Activated T-cell treated with anti-CD3 and anti-CD28 coated beads for 4 hours (primary cell): ENCODE measurements around the gene RGMA.
"Not testable (repeated sequence)": the region's sequence is repeated elsewhere in the genome, so short reads cannot be mapped to it uniquely, and the experiment has no call there.

Source experiments
- DNase-seq: peaks from one replicate; pipeline ENCODE4 v3.0.0-alpha.2; 2020

RGMA gene

DNA sequence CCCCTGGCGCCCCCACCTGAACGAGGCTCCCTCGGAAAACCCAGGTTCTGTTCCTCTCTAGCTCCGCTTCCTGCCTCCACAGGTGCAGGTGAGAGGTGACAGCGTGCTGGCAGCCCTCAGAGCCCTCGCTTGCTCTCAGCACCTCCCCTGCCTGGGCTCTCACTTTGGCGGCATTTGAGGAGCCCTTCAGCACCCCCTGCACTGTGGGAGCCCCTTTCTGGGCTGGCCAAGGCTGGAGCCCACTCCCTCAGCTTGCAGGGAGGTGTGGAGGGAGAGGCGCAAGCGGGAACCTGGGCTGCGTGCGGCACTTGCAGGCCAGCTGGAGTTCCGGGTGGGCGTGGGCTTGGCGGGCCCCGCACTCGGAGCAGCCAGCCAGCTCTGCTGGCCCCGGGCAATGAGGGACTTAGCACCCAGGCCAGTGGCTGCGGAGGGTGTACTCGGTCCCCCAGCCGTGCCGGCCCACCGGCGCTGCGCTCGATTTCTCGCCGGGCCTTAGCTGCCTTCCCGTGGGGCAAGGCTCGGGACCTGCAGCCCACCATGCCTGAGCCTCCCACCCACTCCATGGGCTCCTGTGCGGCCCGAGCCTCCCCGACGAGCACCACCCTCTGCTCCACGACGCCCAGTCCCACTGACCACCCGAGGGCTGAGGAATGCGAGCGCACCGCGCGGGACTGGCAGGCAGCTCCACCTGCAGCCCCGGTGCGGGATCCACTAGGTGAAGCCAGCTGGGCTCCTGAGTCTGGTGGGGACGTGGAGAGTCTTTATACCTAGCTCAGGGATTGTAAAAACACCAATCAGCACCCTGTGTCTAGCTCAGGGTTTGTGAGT is 57.2 kb downstream of the RGMA start:
- DNase-seq: not testable (repeated sequence)

DNA sequence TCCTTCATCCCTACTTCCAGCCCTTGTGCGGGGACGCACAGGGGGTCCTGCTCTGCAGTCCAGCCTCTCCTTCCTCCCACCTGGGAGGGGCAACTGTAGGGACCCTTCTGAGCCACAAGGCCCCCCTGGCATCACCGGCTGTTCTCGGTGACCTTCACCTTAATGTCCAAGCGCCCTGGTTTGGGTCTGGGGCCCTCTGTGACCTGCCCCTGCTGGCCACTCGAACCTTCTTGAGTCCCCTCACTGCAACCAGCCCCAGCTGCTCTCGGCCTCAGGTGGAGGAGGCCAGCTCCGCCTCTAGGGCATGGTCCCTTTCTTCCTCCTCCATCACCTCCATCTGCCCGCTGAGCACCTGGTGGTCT is 57.9 kb downstream of the RGMA start:
- no peak for DNase-seq

DNA sequence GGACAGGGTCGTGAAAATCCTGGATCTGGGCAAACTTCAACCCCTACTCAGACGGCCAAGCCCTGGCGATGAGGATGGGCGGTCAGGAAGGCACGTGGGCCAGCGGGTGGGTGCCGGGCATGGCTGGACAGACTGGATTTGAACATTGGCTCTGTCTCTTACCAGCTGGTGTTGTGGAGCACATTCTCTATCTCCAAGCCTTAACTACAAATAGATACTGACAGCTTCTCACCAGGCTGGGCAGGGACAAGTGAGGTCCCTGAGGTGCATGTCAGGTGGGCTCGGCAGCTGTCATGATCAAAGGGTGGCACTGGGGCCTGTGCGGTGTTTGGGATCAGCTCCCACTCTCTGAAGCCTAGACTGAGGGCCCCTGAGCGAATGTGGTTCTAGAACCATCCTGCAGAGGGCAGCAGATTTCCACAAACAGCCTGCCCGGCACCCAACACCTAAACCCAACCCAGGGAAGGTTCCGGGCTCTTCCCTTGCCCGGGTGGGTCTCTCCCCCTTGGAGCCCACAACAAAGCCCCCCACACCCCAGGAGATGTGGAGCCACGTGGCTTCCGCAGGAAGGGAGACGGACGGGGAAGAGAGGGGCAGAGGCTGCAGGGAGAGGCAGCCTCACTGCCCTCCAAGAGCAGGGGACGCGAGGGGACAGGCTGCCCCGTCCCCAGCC is 58.4 kb downstream of the RGMA start:
- peak; percentile 52 for DNase-seq

DNA sequence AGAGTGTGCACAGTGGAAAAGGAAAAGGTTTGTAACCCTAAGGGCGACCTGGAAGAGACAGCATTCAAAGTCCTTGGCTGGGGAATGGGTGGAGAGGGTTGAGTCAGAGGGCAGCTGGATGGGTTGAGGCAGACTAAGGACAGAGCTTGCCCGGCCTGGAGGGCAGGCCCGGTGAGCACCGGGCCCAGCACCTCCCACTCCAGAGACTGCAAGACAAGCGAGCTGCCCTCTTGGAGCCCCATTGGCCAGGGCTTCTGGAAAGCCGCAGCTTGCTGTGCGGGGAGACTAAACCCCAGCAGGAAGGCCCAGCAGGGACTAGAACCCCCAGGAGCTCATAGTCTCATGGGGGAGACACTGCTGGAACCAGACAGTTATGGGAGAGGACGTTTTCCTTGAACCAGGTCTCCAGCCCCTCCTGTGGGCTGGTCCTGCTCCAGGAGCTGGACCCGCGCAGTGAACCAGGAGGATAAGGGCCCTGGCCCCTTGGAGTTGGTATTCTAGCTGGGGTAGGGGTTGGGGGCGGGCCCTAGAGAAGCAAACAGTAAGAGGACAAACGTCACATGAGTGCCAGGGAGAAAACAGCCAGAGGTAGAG is 59.1 kb downstream of the RGMA start:
- DNase-seq: no peak

DNA sequence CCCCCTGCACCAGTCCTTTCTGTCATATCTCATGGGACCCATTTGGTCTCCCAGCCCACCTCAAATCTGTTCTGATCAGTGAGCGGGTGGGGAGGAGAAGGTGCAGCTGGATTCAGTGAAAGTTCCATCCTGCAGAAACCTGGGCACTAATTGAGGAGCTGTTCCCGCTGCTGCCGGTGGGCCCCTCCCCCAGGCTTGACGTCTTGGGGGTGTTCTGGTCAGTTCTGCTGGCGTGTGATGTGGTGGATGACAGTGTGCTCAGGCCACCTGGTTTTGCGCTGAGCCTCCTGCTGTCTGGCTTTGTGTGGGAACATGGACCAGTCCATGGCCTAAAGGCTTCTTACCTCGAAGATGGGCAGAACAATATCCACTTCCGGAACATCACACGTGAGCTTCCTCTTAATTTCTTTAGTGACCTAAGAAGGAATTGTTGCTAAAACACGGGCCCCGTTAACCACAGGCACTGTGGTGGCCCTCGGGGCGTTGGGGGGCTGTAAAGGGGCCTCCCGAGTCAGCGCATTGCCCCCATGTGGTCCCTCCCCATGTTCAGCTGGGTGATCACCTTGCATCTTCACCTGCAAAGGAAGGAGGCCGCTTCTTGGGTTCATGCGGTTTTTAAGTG is 59.7 kb downstream of the RGMA start:
- no peak for DNase-seq

DNA sequence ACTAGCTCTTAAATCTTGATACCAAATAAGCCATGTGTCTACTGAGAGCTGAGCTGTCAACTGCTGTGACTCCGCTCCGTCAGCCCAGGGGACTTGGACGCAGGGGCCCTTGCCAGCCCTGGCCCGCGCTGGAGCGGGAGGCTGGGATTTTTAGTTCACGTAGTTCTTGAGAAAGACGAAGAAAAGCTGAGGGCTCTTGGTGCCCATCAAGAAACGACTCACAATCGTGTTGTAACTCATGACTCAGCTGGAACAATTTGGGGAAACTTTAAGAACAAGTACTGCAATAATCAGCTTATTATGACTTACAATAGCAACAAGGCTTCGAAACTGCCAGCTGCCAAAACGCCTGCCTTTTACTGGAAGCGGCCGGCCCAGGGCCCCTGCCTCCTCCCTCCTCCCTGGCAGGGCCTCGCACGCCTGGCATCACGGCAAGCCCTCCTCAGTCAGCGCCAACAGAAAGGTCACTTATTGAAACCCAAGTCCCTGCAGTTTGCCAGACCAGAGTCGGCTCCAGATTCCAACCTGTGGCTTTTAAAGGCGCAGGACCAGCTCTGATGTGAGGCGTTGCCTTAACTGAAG is 60.3 kb downstream of the RGMA start:
- no peak for DNase-seq

DNA sequence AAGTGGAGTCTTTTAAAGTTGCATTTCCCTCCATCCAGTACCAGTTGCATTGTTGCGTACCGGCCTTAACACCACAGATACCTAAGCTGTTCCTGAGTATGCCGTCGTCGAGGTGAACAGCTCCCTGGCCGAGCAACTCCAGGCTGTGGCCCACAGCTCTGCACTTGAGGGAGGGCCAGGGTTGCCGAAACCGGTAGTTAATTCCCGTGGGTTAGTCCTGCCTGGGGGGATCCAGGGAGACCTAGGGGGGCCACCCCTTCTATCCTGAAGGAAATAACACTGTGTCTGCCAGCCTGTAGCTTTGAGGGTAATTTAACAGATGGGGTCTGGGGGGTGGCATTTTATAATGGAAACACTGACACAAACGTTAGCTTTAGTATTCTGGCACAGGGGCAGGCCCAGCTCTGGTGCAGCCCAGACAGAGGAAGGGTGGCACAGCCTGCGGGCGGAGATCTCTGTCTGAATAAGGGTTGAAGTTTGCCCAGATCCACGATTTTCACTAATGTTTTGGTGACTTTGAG is 60.8 kb downstream of the RGMA start:
- DNase-seq: no peak

DNA sequence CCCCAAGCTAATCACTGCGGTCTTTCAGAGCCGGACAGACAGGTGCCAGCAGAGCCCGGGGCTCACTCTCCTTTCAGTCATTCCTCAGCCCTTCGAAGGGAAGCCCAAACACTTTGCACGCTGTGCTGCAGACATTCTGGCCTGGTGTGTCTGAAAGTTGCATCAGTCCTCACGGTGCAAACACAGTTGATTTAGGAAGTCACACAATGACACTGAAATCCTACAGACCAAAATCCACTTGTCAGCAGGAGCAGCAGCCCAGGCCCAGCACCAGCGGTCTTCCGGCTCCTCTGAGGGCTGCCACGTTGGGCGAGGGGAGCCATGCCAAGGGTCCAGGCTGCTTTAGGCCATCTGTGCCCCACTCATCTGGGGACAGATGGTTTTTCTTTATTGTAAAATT is 61.6 kb downstream of the RGMA start:
- no peak for DNase-seq

DNA sequence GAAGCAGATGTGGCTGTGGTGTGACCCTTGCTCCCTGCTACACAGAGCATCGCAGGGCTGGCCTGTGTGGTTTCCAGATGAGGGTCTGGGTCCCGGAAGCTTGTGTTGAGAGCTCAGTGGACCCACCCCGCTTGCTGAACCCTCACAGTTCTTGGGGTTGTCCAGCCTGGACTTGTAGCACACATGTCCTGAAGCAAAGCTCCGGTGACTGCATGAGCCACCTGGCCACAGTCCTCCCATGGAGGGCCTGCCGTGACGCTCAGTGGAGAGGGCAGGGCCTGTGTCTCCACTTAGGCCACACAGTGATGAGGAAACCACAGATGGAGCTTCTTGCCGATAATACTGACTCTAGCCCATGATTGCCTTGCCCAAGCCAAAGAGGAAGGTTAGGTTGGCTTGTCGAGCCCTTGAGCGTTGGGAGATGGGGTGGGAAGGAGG is 62.6 kb downstream of the RGMA start:
- no peak for DNase-seq

DNA sequence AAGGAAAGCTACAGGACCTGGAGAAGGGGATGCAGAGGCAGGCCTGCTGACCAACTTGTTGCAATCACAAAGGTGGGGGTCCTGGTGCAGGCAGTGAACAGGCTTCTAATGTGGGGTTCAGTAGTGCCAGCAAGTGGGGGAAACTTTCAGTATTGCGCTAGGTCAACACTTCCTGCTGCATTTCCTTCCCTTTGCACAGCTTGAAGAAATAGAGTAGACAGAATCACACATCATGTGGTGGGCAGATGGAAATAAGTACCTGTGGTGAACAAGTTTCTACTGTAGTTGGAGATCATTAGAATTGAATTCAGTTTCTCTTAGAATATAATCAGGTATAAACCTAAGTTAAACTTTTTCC is 63.4 kb downstream of the RGMA start:
- no peak for DNase-seq

DNA sequence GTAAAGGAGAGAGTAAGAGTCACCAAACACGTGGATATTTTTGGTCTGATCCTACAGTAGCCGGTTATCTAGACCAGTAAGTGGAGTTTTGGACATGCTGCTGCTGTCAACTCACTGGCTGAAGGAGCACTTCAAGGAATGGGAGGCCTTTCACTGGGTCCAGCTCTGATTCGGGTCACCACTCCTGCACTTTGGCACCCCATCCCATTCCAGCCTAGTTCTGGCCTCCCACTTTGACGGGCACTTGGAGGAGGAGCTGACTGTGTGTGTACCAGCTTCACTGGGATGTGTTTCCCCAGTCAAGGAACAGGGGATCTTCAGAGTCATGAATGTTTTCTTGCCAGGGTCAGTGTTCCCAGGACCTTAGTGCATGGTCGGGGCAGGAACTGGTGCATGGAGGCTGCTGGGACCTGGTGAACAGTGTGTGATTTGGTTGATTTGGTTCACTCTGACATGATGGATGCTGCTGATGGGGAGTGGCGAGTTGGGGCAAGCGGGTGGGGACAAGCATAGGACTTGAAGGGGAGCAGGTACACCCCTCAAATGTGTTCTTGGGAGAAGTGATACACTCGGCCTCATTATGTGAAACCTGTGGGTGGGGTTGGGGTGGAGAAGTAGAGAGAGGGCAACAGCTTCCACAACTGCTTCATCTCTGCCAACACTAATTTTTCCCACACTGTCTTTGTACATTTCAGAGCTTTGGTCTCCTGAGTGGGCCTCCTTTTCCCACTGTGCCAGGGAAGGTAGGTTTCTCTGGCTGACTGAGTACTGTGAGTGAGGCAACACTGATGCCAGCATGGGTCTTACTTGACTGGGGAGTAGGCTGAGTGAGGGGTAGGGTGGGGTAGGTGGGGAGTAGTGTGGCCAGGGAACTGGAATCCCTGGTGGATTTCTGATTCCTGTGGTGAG is 64.0 kb downstream of the RGMA start:
- no peak for DNase-seq

DNA sequence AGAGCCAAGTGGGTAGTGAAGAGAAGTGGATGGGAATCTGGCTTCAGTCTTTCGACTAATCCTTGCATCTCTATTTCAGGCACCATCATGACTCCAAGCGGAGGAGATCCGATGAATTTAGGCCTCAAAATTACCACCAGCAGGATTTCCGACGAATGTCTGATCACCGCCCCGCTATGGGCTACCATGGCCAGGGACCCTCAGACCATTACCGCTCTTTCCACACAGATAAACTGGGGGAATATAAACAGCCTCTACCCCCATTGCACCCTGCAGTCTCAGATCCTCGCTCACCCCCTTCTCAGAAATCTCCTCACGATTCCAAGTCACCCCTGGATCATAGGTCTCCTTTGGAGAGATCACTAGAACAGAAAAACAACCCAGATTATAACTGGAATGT is 64.7 kb downstream of the RGMA start:
- no peak for DNase-seq

DNA sequence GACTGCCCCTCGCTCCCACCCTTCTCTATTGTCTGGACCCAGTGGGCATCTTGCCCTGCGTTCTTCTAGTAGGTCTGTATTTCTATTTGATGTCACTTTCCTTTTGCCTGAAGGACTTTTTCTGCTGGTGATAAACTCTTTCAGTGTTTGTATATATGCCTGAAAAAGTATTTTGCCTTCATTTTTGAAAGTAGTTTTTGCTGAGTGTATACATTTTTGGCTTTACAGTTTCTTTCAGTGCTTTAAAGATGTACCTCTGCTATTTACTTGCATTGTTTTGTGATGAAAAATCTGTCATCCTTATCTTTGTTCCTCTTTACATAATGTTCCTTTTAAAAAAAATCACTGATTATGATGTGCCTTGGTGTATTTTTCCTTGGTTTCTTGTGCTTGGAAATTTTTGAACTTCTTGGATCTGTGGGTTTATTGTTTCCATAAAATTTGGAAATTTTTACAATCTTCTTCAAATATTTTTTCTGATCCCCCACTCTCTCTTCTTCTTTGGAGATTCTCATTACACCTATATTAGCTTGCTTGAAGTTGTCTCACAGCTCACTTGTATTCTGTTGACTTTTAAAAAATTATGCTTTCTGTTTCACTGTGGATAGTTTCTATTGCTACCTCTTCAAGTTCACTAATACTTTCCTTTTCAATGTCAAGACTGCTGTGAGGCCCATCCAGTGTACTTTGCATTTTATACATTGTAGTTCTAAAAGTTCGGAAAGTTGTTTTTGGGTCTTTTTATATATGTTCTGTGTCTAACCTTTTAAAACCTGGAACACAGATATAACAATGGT is 67.8 kb downstream of the RGMA start:
- no peak for DNase-seq

DNA sequence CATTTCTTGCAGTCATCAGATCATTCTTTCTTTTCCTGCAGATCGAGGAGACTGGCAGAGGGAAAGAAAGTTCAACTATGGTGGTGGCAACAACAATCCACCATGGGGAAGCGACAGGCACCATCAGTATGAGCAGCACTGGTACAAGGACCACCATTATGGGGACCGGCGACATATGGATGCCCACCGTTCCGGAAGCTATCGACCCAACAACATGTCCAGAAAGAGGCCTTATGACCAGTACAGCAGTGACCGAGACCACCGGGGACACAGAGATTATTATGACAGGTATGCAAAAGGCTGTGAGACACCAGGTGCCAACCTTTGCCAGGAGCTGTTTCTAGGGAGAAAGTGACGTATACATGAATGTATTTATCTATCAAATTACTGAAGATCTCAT is 69.0 kb downstream of the RGMA start:
- no peak for DNase-seq

DNA sequence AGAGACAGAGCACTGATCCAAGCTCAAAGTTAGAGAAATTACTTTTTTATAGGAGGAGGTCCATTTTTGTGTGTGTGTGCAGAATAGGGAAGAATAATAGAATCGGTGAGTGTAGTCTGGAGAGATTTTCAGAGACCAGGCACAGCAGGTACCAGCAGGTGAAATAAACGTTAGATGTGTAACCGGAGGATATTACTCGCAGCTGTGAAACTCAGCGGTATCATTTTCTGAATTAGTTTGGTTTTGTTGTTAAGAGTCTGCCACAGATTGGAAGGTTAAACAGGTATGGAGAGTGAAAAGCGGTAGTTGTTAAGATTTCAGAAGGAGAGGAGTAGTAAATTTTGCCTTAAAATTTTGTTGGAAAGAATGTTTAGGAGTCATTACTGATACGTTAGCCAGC is 69.9 kb downstream of the RGMA start:
- no peak for DNase-seq

DNA sequence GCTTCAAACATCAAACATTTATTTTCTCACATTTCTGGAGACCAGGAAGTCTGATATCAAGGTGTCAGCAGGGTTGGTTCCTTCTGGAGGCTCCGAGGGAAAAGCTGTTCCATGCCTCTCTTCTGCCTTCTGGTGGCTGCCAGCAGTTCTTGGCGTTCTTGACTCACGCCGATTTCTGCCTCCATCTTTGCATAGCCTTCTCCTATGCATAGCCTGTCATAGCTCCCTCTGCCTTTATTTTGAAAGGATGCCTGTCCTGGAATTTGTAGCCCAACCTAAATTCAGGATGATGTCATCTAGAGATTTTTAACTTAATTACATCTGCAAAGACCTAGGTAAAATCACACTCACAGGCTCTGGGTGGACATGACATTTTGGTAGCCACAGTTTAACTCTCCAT is 70.4 kb downstream of the RGMA start:
- no peak for DNase-seq

DNA sequence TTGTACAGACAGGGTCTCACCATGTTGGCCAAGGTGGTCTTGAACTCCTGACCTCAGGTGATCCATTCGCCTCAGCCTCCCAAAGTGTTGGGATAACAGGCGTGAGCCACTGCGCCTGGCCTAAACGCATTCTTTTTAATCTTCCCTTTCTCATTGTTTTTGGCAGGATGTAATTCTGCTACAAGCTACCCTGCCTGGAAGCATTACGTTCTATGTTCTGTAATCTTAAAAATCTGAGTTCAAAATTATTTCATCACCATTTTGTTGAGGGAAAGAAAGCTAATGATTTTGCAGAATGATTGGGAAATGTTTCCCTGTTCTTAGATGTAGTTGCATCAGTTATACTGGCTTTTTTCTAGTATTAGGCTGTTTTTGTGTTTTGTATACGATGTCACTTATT is 71.5 kb downstream of the RGMA start:
- DNase-seq: no peak

DNA sequence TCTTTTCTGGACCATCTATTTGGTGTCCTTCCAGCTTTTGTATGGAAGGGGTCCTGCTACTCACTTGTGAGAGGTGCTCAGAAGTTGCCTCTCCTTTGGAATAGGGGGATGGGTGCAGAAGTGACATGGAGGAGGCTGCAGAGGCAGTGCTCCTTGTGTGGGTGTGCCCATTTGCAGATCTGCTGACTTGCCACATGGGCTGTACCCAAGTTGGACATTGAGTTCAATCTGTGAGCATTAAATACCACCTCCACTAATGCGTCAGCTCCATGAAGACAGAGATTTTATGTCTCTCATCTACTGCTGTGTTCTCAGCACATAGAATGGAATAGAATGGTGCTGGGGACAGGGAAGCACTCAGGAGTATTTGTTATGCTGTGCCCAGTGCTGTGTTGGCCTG is 76.2 kb downstream of the RGMA start:
- DNase-seq: no peak

DNA sequence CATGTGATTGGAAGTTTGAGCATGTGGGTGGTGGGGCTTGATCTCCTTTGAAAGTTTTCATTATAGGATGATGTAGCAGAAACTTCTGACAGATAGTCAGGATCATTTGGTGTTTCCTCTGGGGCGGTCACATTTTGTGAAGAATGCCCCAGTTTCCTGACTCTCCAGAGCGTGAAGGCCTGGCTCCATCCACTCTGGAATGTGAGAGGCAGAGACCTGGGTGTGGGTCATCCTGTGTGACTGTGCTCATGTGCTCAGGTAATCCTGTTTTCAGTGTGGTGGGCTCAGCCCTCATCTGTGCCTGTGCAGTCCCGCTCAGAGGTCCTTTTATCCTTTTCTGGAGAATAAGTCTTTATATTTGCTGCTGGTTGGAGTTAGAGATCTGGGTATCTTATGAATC is 81.0 kb downstream of the RGMA start:
- no peak for DNase-seq

DNA sequence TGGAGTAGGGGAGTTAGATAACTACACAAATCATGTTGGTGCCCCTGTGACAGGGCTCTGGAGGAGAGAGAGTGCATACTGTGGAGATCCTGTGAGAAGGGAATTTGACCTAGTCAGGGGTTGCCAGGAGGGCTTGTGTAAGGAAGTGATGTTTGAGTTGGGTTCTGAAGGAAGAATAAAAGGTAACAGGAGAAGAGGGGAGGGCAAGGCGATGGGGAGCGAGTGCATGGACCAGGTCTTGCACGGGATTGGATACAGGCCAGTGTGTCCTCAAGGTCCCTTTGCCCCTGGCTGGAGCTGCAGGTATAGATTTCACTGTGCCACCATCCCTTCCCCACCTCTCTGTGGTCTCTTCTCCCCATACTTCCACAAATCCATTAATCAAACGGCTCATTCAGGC is 83.9 kb downstream of the RGMA start:
- DNase-seq: no peak

DNA sequence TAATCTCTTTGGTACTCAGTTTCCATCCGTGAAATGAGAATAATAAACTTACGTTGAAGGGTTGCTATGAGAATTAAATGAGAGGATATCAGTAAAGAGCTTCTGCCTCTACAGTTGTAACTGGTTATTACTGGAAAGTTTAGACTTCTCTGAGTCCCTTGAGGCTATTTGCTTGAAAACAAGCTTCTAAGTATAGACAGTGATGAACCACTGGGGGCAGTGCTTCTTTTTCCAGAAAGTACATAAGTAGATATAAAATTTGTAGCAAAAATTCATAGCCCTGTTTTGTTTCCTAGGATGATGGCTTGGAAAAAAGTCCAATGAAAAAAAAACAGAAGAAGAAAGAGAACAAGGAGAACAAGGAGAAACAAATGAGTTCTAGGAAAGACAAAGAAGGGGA is 87.1 kb downstream of the RGMA start:
- DNase-seq: no peak
